Activated CD8-positive, alpha-beta memory T cell treated with anti-CD3 and anti-CD28 coated beads, Interleukin-2, amount 50 U/mL, for 24 hours (primary cell): ENCODE results near the gene C17orf50.

Experiments used
- DNase-seq: peaks from one replicate; pipeline ENCODE4 v3.0.0-alpha.2; 2020; ENCODE audit errors: extremely low read depth

The C17orf50 gene

GRCh38 chr17:35752945-35753764 lies 7.5 kb upstream of the C17orf50 start, which contains the start of gene GAS2L2:
TSS of gene GAS2L2 (minus strand) at chr17:35753239. CDS start at chr17:35752850, 389 bp downstream.
- DNase-seq: no peak

GRCh38 chr17:35757243-35757642 lies 3.4 kb upstream of the C17orf50 start:
- DNase-seq: no peak

GRCh38 chr17:35761601-35762000 lies 914 bp downstream of the C17orf50 start:
- no peak for DNase-seq

GRCh38 chr17:35763767-35764122 lies 3.1 kb downstream of the C17orf50 start:
- DNase-seq: no peak

- peak; percentile 54 for DNase-seq
These were observed 3.7 kb downstream of the C17orf50 start for GRCh38 chr17:35764123-35764991.

- no peak for DNase-seq
These were observed 4.5 kb downstream of the C17orf50 start for GRCh38 chr17:35765086-35765710.

GRCh38 chr17:35765756-35766488 lies 5.2 kb downstream of the C17orf50 start:
- no peak for DNase-seq

GRCh38 chr17:35766489-35766877 lies 5.8 kb downstream of the C17orf50 start:
- no peak for DNase-seq

- no peak for DNase-seq
These were observed 6.3 kb downstream of the C17orf50 start for GRCh38 chr17:35766903-35767510.

GRCh38 chr17:35768797-35769196 lies 8.1 kb downstream of the C17orf50 start:
- DNase-seq: no peak

- no peak for DNase-seq
These were observed 9.3 kb downstream of the C17orf50 start for GRCh38 chr17:35769895-35770486.

- no peak for DNase-seq
These were observed 12.4 kb downstream of the C17orf50 start for GRCh38 chr17:35773129-35773528.

GRCh38 chr17:35773679-35774425 lies 13.2 kb downstream of the C17orf50 start:
- DNase-seq: no peak

GRCh38 chr17:35774499-35774898 lies 13.8 kb downstream of the C17orf50 start:
- no peak for DNase-seq

GRCh38 chr17:35775039-35775438 lies 14.4 kb downstream of the C17orf50 start:
- DNase-seq: no peak

- DNase-seq: no peak
These were observed 14.9 kb downstream of the C17orf50 start for GRCh38 chr17:35775583-35775982.

GRCh38 chr17:35778641-35779196 lies 18.0 kb downstream of the C17orf50 start:
- no peak for DNase-seq

GRCh38 chr17:35780950-35781349 lies 20.3 kb downstream of the C17orf50 start:
- DNase-seq: no peak

- no peak for DNase-seq
These were observed 24.2 kb downstream of the C17orf50 start for GRCh38 chr17:35784895-35785294.

- DNase-seq: no peak
These were observed 26.3 kb downstream of the C17orf50 start for GRCh38 chr17:35786941-35787432.
